Right atrium auricular region (tissue), 2 donors: ENCODE data around the gene ANKS1B. TPM values are rescaled to one million over a fixed set of nuclear protein-coding genes. Genes with fewer than 3 reads are reported as not detected.

Source experiments
- DNase-seq: peaks from one replicate; pipeline ENCODE4 v3.0.0-alpha.2; 2019; ENCODE audit warnings: low spot score
- H3K27ac ChIP-seq, 2 donors: fragments of 200-600 bp; sonication (generic); 1 replicate in 1 of 2; 2 replicates in 1 of 2; pipeline ENCODE4 v1.5.1; 2016 to 2019
- H3K27me3 ChIP-seq, 2 donors: fragments of 200-600 bp; sonication (generic); one replicate each; pipeline versions ENCODE4 v1.5.1 to v1.6.0; 2017 to 2019
- H3K36me3 ChIP-seq: fragments of 200-600 bp; sonication (generic); one replicate; pipeline ENCODE4 v1.5.1; 2016
- H3K4me1 ChIP-seq, 2 donors: fragments of 200-600 bp; sonication (generic); one replicate each; pipeline versions ENCODE4 v1.5.1 to v1.6.0; 2017 to 2019
- H3K4me3 ChIP-seq, 2 donors: fragments of 200-600 bp; sonication (generic); 1 replicate in 1 of 2; 2 replicates in 1 of 2; pipeline ENCODE4 v1.5.1; 2017 to 2019; ENCODE audit warnings: mild to moderate bottlenecking in 1 of 2, moderate library complexity in 1 of 2
- H3K9me3 ChIP-seq, 2 donors: fragments of 200-600 bp; sonication (generic); one replicate each; pipeline ENCODE4 v1.5.1; 2019
- total RNA-seq, 2 donors: library from RNA; depleted of rRNA; stranded (reverse); fragments of >200 nt; gene quantifications; one replicate each; pipeline ENCODE4 v1.1.0, GENCODE V29; 2016
- TF ChIP-seq, protein P1 (sequence below), 2 donors: fragments of 200-600 bp; sonication (generic); IDR thresholded peaks; one replicate each; pipeline ENCODE4 v1.5.1; 2019; ENCODE audit warnings: antibody characterized with exemption in 2 of 2

The ANKS1B gene
- total RNA-seq, 2 donors from 2014 or later = 2.4 to 3.1 TPM

GRCh38 chr12:99153293-99153692 is 831.4 kb downstream of the ANKS1B start:
- Histone ChIP-seq H3K9me3 (no peaks in the 10 kb centered on the region), H3K4me3 (no peak overlapping the region), H3K27ac (no peak overlapping the region), H3K36me3 (no peaks in the 10 kb centered on the region), H3K27me3 (no peaks in the 10 kb centered on the region), H3K4me1 (no peaks in the 10 kb centered on the region)
- TF ChIP-seq, protein P1, sequence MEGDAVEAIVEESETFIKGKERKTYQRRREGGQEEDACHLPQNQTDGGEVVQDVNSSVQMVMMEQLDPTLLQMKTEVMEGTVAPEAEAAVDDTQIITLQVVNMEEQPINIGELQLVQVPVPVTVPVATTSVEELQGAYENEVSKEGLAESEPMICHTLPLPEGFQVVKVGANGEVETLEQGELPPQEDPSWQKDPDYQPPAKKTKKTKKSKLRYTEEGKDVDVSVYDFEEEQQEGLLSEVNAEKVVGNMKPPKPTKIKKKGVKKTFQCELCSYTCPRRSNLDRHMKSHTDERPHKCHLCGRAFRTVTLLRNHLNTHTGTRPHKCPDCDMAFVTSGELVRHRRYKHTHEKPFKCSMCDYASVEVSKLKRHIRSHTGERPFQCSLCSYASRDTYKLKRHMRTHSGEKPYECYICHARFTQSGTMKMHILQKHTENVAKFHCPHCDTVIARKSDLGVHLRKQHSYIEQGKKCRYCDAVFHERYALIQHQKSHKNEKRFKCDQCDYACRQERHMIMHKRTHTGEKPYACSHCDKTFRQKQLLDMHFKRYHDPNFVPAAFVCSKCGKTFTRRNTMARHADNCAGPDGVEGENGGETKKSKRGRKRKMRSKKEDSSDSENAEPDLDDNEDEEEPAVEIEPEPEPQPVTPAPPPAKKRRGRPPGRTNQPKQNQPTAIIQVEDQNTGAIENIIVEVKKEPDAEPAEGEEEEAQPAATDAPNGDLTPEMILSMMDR (IDR thresholded peaks at IDR 0.05) = no peak
- DNase-seq = no peak

GRCh38 chr12:99152337-99152736 is 832.4 kb downstream of the ANKS1B start:
- TF ChIP-seq, protein P1 (IDR thresholded peaks at IDR 0.05) = no peak
- Histone ChIP-seq H3K9me3 (no peaks in the 10 kb centered on the region), H3K4me3 (no peak overlapping the region), H3K27me3 (no peaks in the 10 kb centered on the region), H3K27ac (no peak overlapping the region), H3K36me3 (no peaks in the 10 kb centered on the region), H3K4me1 (no peaks in the 10 kb centered on the region)
- no peak for DNase-seq

- H3K27me3 ChIP-seq = no peaks in the 10 kb centered on the region
- H3K4me1 ChIP-seq = no peaks in the 10 kb centered on the region
- H3K27ac ChIP-seq = no peak overlapping the region
- H3K9me3 ChIP-seq = no peaks in the 10 kb centered on the region
- H3K36me3 ChIP-seq = no peaks in the 10 kb centered on the region
- no peak overlapping the region for H3K4me3 ChIP-seq
- DNase-seq = no peak
- TF ChIP-seq, protein P1 (IDR thresholded peaks at IDR 0.05) = no peak
Observed at GRCh38 chr12:99151744-99152143, 833.0 kb downstream of the ANKS1B start.

DNA sequence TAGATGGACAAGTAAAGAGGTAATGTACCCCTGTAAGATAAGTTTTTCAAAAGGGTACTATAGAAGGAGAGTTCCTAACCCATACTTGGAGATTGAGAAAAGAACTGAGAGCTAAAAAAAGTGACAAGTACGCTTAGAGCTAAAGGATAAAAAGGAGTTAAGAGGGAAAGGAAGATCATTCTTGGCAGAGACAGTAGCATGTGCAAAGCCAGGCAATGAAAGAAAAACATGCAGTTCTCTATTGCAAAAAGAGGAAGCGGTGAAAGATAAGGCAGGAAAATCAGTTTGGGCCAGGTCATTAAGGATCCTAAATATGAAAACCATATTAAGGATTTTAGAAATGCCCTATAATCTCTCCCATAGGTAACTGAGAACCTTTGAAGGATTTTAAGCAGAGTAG is 837.6 kb downstream of the ANKS1B start:
- Histone ChIP-seq H3K4me1 (no peaks in the 10 kb centered on the region), H3K4me3 (no peak overlapping the region), H3K27ac (no peak overlapping the region), H3K27me3 (no peaks in the 10 kb centered on the region), H3K9me3 (no peaks in the 10 kb centered on the region), H3K36me3 (no peaks in the 10 kb centered on the region)
- TF ChIP-seq, protein P1 (IDR thresholded peaks at IDR 0.05) = no peak
- no peak for DNase-seq

GRCh38 chr12:99146730-99147129 is 838.0 kb downstream of the ANKS1B start:
- Histone ChIP-seq H3K27ac (no peak overlapping the region), H3K4me3 (no peak overlapping the region), H3K27me3 (no peaks in the 10 kb centered on the region), H3K36me3 (no peaks in the 10 kb centered on the region), H3K9me3 (no peaks in the 10 kb centered on the region), H3K4me1 (no peaks in the 10 kb centered on the region)
- TF ChIP-seq, protein P1 (IDR thresholded peaks at IDR 0.05) = no peak
- DNase-seq = no peak

- H3K27ac ChIP-seq = no peak overlapping the region
- TF ChIP-seq, protein P1 (IDR thresholded peaks at IDR 0.05) = no peak
Observed at GRCh38 chr12:99146185-99146584, 838.6 kb downstream of the ANKS1B start.

More at GRCh38 chr12:99146185-99146584, 838.6 kb downstream of the ANKS1B start:
- H3K4me1 ChIP-seq = no peaks in the 10 kb centered on the region
- H3K36me3 ChIP-seq = no peaks in the 10 kb centered on the region
- no peak overlapping the region for H3K4me3 ChIP-seq
- H3K9me3 ChIP-seq = no peaks in the 10 kb centered on the region
- H3K27me3 ChIP-seq = no peaks in the 10 kb centered on the region
- no peak for DNase-seq
